Cardiac muscle cell (in vitro differentiated cells and primary cell): ENCODE measurements around the gene CUTA. TPM values are rescaled to one million over a fixed set of nuclear protein-coding genes. Genes with fewer than 3 reads are reported as not detected.

Experiments
- DNase-seq, 2 donors: peaks; one replicate each; pipeline versions ENCODE4 v3.0.0 to v3.0.0-alpha.2; 2010 to 2017; ENCODE audit warnings: low read depth in 1 of 2, low spot score in 1 of 2
- H3K27ac ChIP-seq: fragments of 200-600 bp; sonication (generic); 2 replicates; pipeline ENCODE4 v1.5.1; 2016
- H3K27me3 ChIP-seq: fragments of 200-600 bp; sonication (generic); 2 replicates; pipeline ENCODE4 v1.6.0; 2016; ENCODE audit warnings: control low read depth
- H3K36me3 ChIP-seq: fragments of 200-600 bp; sonication (generic); 2 replicates; pipeline ENCODE4 v1.5.1; 2016; ENCODE audit warnings: control low read depth
- H3K4me1 ChIP-seq: fragments of 200-600 bp; sonication (generic); 2 replicates; pipeline ENCODE4 v1.8.1; 2017; ENCODE audit warnings: low read depth, mild to moderate bottlenecking, mixed run types
- H3K4me3 ChIP-seq: fragments of 200-600 bp; sonication (generic); 2 replicates; pipeline ENCODE4 v1.5.1; 2016; ENCODE audit warnings: mild to moderate bottlenecking
- H3K9me3 ChIP-seq: fragments of 200-600 bp; sonication (generic); 2 replicates; pipeline ENCODE4 v1.5.1; 2017; ENCODE audit warnings: low read depth, mild to moderate bottlenecking, control low read depth
- CTCF ChIP-seq: IDR thresholded peaks from 2 replicates; pipeline ENCODE4 v1.5.1; 2012; ENCODE audit warnings: low read depth, mild to moderate bottlenecking, low read length
- polyA plus RNA-seq: library from polyadenylated mRNA; unstranded; fragments of >200 nt; fragmentation: Nextera tagmentation; extraction: Ambion mirVana; gene quantifications from 2 replicates; pipeline ENCODE4 v1.2.1, GENCODE V29; 2016
- total RNA-seq: library from RNA; depleted of rRNA; stranded (reverse); fragments of >200 nt; gene quantifications from 2 replicates; pipeline ENCODE4 v1.2.3, GENCODE V29; 2016

CUTA gene
- total and polyA plus RNA-seq, 2 experiments from 2014 or later: 304 to 501 TPM

- Histone ChIP-seq H3K27ac (peak overlapping the region; percentile 98), H3K4me3 (peak overlapping the region; percentile 9), H3K27me3 (no peaks in the 10 kb centered on the region), H3K9me3 (no peaks in the 10 kb centered on the region), H3K4me1 (peaks cover 51% of the 10 kb centered on the region), H3K36me3 (peaks cover 24% of the 10 kb centered on the region)
- TF ChIP-seq CTCF: no peak
- DNase-seq: no peak
Measured at GRCh38 chr6:33432546-33432945, 14.6 kb upstream of the CUTA start.

GRCh38 chr6:33431880-33432541 is 14.1 kb upstream of the CUTA start:
- Histone ChIP-seq H3K36me3 (peaks cover 18% of the 10 kb centered on the region), H3K4me3 (peak overlapping the region; percentile 9), H3K9me3 (no peaks in the 10 kb centered on the region), H3K27ac (peak overlapping the region; percentile 98), H3K27me3 (no peaks in the 10 kb centered on the region), H3K4me1 (peaks cover 55% of the 10 kb centered on the region)
- no peak for TF ChIP-seq CTCF
- no peak for DNase-seq

DNA sequence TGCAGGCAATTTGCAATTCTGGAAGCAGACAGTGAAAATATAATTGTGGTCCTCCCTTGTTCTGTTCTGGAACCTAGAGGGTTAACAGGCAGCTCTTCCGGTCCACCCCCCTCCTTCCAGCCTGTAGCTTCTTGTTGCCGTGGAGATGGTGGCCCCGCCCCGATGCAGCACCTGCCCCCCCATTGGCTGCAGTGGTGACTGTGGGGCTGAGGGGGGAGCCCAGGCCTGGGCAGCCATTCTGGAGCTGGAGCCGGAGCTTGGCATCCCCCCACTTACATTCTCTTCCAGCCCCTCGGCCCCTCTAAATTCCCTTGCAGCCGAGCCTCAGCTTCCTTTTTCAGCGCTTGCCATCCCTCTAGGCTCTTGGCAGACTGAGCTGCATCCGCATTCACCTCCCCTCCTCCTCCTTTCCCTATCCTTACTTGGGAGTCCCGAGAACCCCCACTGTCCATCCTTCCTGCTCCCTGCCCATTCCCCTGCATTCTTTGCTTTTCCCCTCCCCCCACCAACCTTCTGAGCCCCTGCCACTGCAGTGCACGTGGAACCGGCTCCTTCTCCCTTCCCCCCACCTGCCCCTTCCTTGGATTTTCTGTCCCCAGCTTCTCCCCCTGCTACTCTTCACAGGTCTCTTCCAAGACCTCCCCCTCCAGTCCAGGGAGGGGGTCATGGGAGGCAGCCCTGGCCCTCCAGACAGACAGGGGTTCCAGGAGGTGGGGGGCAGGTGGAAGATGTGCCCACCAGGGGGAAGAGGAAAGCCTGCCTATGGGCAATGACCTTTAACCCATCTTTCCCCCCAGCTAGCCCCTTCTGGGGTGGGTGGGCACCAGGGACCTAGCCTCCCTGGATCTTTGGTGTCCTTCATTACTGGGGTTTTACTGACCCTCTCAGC is 13.3 kb upstream of the CUTA start:
- peak; percentile 68 to 86 for DNase-seq
- H3K27ac ChIP-seq: peak overlapping the region; percentile 98

GRCh38 chr6:33430334-33430733 is 12.4 kb upstream of the CUTA start:
- H3K4me3 ChIP-seq: no peak overlapping the region

More for the DNA sequence above, 13.3 kb upstream of the CUTA start:
- Histone ChIP-seq H3K4me1 (peaks cover 57% of the 10 kb centered on the region), H3K9me3 (no peaks in the 10 kb centered on the region), H3K27me3 (no peaks in the 10 kb centered on the region), H3K36me3 (peaks cover 12% of the 10 kb centered on the region), H3K4me3 (peak overlapping the region; percentile 9)
- no peak for TF ChIP-seq CTCF

DNA sequence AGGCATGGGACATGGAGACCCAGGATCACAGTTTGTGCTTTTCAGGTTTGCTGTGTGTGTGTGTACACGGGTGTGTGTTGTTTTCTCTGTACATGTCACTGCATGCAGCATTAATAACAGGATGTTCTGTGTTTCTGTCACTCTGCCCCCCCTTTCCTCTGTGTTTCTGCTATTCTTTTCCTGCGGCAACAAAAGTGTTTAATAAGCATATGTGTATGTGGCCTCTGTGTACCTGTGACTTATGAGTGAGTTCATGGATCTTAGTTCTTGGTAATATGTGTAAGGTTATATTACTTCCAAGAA is 11.8 kb upstream of the CUTA start:
- H3K4me1 ChIP-seq: peaks cover 61% of the 10 kb centered on the region
- no peak overlapping the region for H3K4me3 ChIP-seq
- peak overlapping the region; percentile 24 for H3K27ac ChIP-seq
- no peak for DNase-seq
- TF ChIP-seq CTCF: no peak
- H3K27me3 ChIP-seq: no peaks in the 10 kb centered on the region
- H3K36me3 ChIP-seq: no peaks in the 10 kb centered on the region
- no peaks in the 10 kb centered on the region for H3K9me3 ChIP-seq

More at GRCh38 chr6:33430334-33430733, 12.4 kb upstream of the CUTA start:
- Histone ChIP-seq H3K4me1 (peaks cover 57% of the 10 kb centered on the region), H3K9me3 (no peaks in the 10 kb centered on the region), H3K36me3 (peaks cover 3% of the 10 kb centered on the region), H3K27me3 (no peaks in the 10 kb centered on the region), H3K27ac (peak overlapping the region; percentile 98)
- DNase-seq: no peak
- TF ChIP-seq CTCF: no peak
